KG1 (cell line): ENCODE data around the gene SKP2.
"Not testable (repeated sequence)": the region's sequence is repeated elsewhere in the genome, so short reads cannot be mapped to it uniquely, and the experiment has no call there.

Experiments used
- DNase-seq: peaks from one replicate; lab custom pipeline; 2025; lab: John Stamatoyannopoulos, UW

The SKP2 gene

GRCh38 chr5:36151434-36152323 lies at the start of gene SKP2, which contains the start of gene LMBRD2:
Gene SKP2, plus strand, starts transcription at chr5:36152111. Its CDS starts 152 bp downstream, at chr5:36152263.
Gene LMBRD2, minus strand, starts transcription at chr5:36151887. Its CDS starts 8,538 bp downstream, at chr5:36143349.
- DNase-seq, result peak; percentile 91

- no peak for DNase-seq
These were observed 46.1 kb upstream of the SKP2 start for GRCh38 chr5:36105819-36106218.

- no peak for DNase-seq
These were observed 43.0 kb upstream of the SKP2 start for GRCh38 chr5:36108758-36109460.

GRCh38 chr5:36111238-36111637 lies 40.7 kb upstream of the SKP2 start:
- no peak for DNase-seq

- no peak for DNase-seq
These were observed 26.0 kb upstream of the SKP2 start for GRCh38 chr5:36125868-36126267.

GRCh38 chr5:36128795-36129194 lies 23.1 kb upstream of the SKP2 start:
- DNase-seq, result no peak

GRCh38 chr5:36129666-36130065 lies 22.2 kb upstream of the SKP2 start:
- not testable (repeated sequence) for DNase-seq

GRCh38 chr5:36133009-36133408 lies 18.9 kb upstream of the SKP2 start:
- not testable (repeated sequence) for DNase-seq

- no peak for DNase-seq
These were observed 15.9 kb upstream of the SKP2 start for GRCh38 chr5:36135988-36136387.

- DNase-seq, result no peak
These were observed 15.3 kb upstream of the SKP2 start for GRCh38 chr5:36136581-36136980.

- no peak for DNase-seq
These were observed 12.8 kb upstream of the SKP2 start for GRCh38 chr5:36138900-36139683.

- no peak for DNase-seq
These were observed 6.6 kb upstream of the SKP2 start for GRCh38 chr5:36145311-36145710.

- no peak for DNase-seq
These were observed 5.5 kb upstream of the SKP2 start for GRCh38 chr5:36146390-36146789.

- DNase-seq, result no peak
These were observed 4.2 kb upstream of the SKP2 start for GRCh38 chr5:36147681-36148080.

- peak; percentile 11 for DNase-seq
These were observed 1.1 kb upstream of the SKP2 start for GRCh38 chr5:36150676-36151433.

- no peak for DNase-seq
These were observed 700 bp downstream of the SKP2 start for GRCh38 chr5:36152324-36153297.

GRCh38 chr5:36153298-36153677 lies 1.4 kb downstream of the SKP2 start:
- DNase-seq, result no peak

GRCh38 chr5:36153726-36154125 lies 1.8 kb downstream of the SKP2 start:
- DNase-seq, result no peak

GRCh38 chr5:36155291-36155690 lies 3.4 kb downstream of the SKP2 start:
- no peak for DNase-seq

- no peak for DNase-seq
These were observed 4.2 kb downstream of the SKP2 start for GRCh38 chr5:36156121-36156601.
